H1 (cell line): ENCODE results near the gene CDON. TPM values are rescaled to one million over a fixed set of nuclear protein-coding genes. Genes with fewer than 3 reads are reported as not detected.

Source experiments
- CTCF ChIA-PET: fragments of 300-600 bp; sonication (Branson Sonifier 250); formaldehyde crosslinking; loops from one replicate; lab custom pipeline; 2021; ENCODE audit not compliant: partially characterized antibody; lab: Charles Lee
- POLR2A ChIA-PET: fragments of 300-600 bp; sonication (Branson Sonifier 250); formaldehyde crosslinking; loops from one replicate; lab custom pipeline; 2021; ENCODE audit warnings: inconsistent platforms; ENCODE audit not compliant: partially characterized antibody; lab: Charles Lee
- DNase-seq, 2 experiments: peaks; one replicate each; pipeline versions ENCODE4 v3.0.0 to v3.0.0-alpha.2; 2010 to 2022; ENCODE audit warnings: low spot score in 2 of 2, low read depth in 1 of 2, mixed read lengths in 1 of 2
- FAIRE-seq: peaks from 2 replicates; lab custom pipeline; 2011; peaks lifted over from hg19 to GRCh38; lab: Jason Lieb, UNC
- H2AFZ ChIP-seq: 2 replicates; pipeline ENCODE4 v1.8.1; 2012; ENCODE audit warnings: low read length, inconsistent platforms
- H2AK5ac ChIP-seq: 2 replicates; pipeline ENCODE4 v1.6.1; 2013; ENCODE audit warnings: low read depth, low read length
- H2BK120ac ChIP-seq: replicated peaks from 2 replicates; pipeline ENCODE3; 2013; ENCODE audit warnings: low read depth, low read length, inconsistent platforms
- H2BK12ac ChIP-seq: 2 replicates; pipeline ENCODE4 v1.6.1; 2013; ENCODE audit warnings: low read depth, low read length
- H2BK15ac ChIP-seq: 2 replicates; pipeline ENCODE4 v1.6.1; 2013; ENCODE audit warnings: low read length
- H2BK20ac ChIP-seq: 2 replicates; pipeline ENCODE4 v1.6.1; 2013; ENCODE audit warnings: low read length
- H2BK5ac ChIP-seq: 2 replicates; pipeline ENCODE4 v1.6.1; 2013; ENCODE audit warnings: low read depth, low read length
- H3K14ac ChIP-seq: 2 replicates; pipeline ENCODE4 v1.6.1; 2013; ENCODE audit warnings: inconsistent platforms; ENCODE audit not compliant: insufficient read length
- H3K18ac ChIP-seq: 2 replicates; pipeline ENCODE4 v1.6.1; 2013; ENCODE audit warnings: low read length; ENCODE audit errors: extremely low read depth
- H3K23ac ChIP-seq: 2 replicates; pipeline ENCODE4 v1.6.1; 2013; ENCODE audit warnings: inconsistent platforms; ENCODE audit not compliant: insufficient read length
- H3K23me2 ChIP-seq: 2 replicates; pipeline ENCODE4 v1.6.1; 2013; ENCODE audit warnings: low read depth, low read length
- H3K27ac ChIP-seq: 2 replicates; pipeline ENCODE4 v1.6.1; 2011; ENCODE audit warnings: low read depth, low read length, inconsistent platforms
- H3K27me3 ChIP-seq, 4 experiments: replicated peaks in 1 of 4; 1 replicate in 1 of 4; 2 replicates in 3 of 4; pipeline versions ENCODE4 v1.6.1 to v1.8.1; 2011 to 2013; ENCODE audit warnings: low read length in 3 of 4, mild to moderate bottlenecking in 3 of 4, inconsistent platforms in 2 of 4, mixed read lengths in 2 of 4, moderate library complexity in 1 of 4; ENCODE audit not compliant: control insufficient read depth in 3 of 4, insufficient read depth in 3 of 4; ENCODE audit errors: extremely low read depth in 1 of 4
- H3K36me3 ChIP-seq, 4 experiments: 2 replicates each; pipeline versions ENCODE4 v1.6.1 to v1.8.1; 2011 to 2013; ENCODE audit warnings: mild to moderate bottlenecking in 4 of 4, low read length in 3 of 4, moderate library complexity in 2 of 4, control low read depth in 1 of 4, inconsistent platforms in 1 of 4; ENCODE audit not compliant: insufficient read depth in 4 of 4, control insufficient read depth in 2 of 4
- H3K4ac ChIP-seq: replicated peaks from 2 replicates; pipeline ENCODE3; 2013; ENCODE audit warnings: low read length, low read depth, mixed read lengths, inconsistent platforms; ENCODE audit not compliant: insufficient read length
- H3K4me1 ChIP-seq, 4 experiments: replicated peaks in 1 of 4; 1 replicate in 1 of 4; 2 replicates in 3 of 4; pipeline versions ENCODE4 v1.6.1 to v1.8.1; 2011 to 2013; ENCODE audit warnings: low read length in 3 of 4, inconsistent platforms in 2 of 4, mixed read lengths in 1 of 4; ENCODE audit not compliant: insufficient read depth in 4 of 4, control insufficient read depth in 3 of 4
- H3K4me2 ChIP-seq, 2 experiments: 2 replicates each; pipeline versions ENCODE4 v1.6.1 to v1.8.1; 2011 to 2013; ENCODE audit warnings: low read depth in 2 of 2, low read length in 2 of 2, control low read depth in 1 of 2, inconsistent platforms in 1 of 2, mild to moderate bottlenecking in 1 of 2; ENCODE audit not compliant: insufficient read depth in 1 of 2
- H3K4me3 ChIP-seq, 4 experiments: fragments of 200-600, 300-600 bp in 1 of 4; sonication (generic), shearing (Covaris generic), sonication (Bioruptor Twin) in 1 of 4; 2 replicates each; pipeline versions ENCODE4 v1.5.1 to v1.8.1; 2011 to 2016; ENCODE audit warnings: low read length in 4 of 4, low read depth in 3 of 4, control low read depth in 2 of 4, inconsistent platforms in 2 of 4, mild to moderate bottlenecking in 2 of 4, mixed read lengths in 1 of 4, moderate library complexity in 1 of 4; ENCODE audit not compliant: insufficient read depth in 2 of 4; ENCODE audit errors: extremely low read depth in 1 of 4
- H3K56ac ChIP-seq: replicated peaks from 2 replicates; pipeline ENCODE3; 2013; ENCODE audit warnings: low read depth, mild to moderate bottlenecking, mixed read lengths, low read length, inconsistent platforms; ENCODE audit not compliant: insufficient read length
- H3K79me1 ChIP-seq: 2 replicates; pipeline ENCODE4 v1.6.1; 2013; ENCODE audit warnings: low read depth, low read length, control low read depth
- H3K79me2 ChIP-seq, 2 experiments: 2 replicates each; pipeline versions ENCODE4 v1.6.1 to v1.8.1; 2012 to 2013; ENCODE audit warnings: low read length in 2 of 2, mild to moderate bottlenecking in 2 of 2, inconsistent platforms in 1 of 2; ENCODE audit not compliant: insufficient read depth in 2 of 2, control insufficient read depth in 1 of 2
- H3K9ac ChIP-seq, 4 experiments: replicated peaks in 1 of 4; 1 replicate in 1 of 4; 2 replicates in 3 of 4; pipeline versions ENCODE4 v1.6.1 to v1.8.1; 2011 to 2013; ENCODE audit warnings: low read depth in 3 of 4, low read length in 3 of 4, control low read depth in 2 of 4, mild to moderate bottlenecking in 2 of 4, moderate library complexity in 2 of 4, inconsistent platforms in 1 of 4; ENCODE audit errors: extremely low read depth in 1 of 4
- H3K9me3 ChIP-seq, 2 experiments: 2 replicates each; pipeline versions ENCODE4 v1.6.1 to v1.8.1; 2012 to 2013; ENCODE audit warnings: mild to moderate bottlenecking in 2 of 2, moderate library complexity in 2 of 2, control low read depth in 1 of 2, inconsistent platforms in 1 of 2, low read depth in 1 of 2, low read length in 1 of 2, mixed read lengths in 1 of 2; ENCODE audit not compliant: insufficient read depth in 2 of 2
- H4K20me1 ChIP-seq, 2 experiments: replicated peaks in 1 of 2; 2 replicates each; pipeline versions ENCODE3 to v1.8.1; 2011 to 2013; ENCODE audit warnings: inconsistent platforms in 2 of 2, low read length in 2 of 2, mild to moderate bottlenecking in 1 of 2; ENCODE audit not compliant: insufficient read depth in 2 of 2, control insufficient read depth in 1 of 2
- H4K5ac ChIP-seq: 2 replicates; pipeline ENCODE4 v1.6.1; 2013; ENCODE audit warnings: low read length, low read depth, mixed read lengths, inconsistent platforms; ENCODE audit not compliant: insufficient read length
- H4K8ac ChIP-seq: 2 replicates; pipeline ENCODE4 v1.8.0; 2013; ENCODE audit warnings: mild to moderate bottlenecking, moderate library complexity, low read length, inconsistent platforms; ENCODE audit not compliant: insufficient read depth; ENCODE audit errors: extremely low read depth
- H4K91ac ChIP-seq: replicated peaks from 2 replicates; pipeline ENCODE3; 2013; ENCODE audit warnings: low read length, mixed read lengths, inconsistent platforms; ENCODE audit not compliant: insufficient read length
- CBX8 ChIP-seq: fragments of 300-800, 300-1000 bp; sonication (generic); IDR thresholded peaks from 2 replicates; pipeline ENCODE4 v1.7.1; 2016; ENCODE audit warnings: low read depth, low read length, borderline replicate concordance
- CHD1 ChIP-seq: IDR thresholded peaks from 2 replicates; pipeline ENCODE4 v1.6.1; 2012; ENCODE audit warnings: low read depth, low read length, improper control_type of control experiment
- JUN ChIP-seq: IDR thresholded peaks from 2 replicates; pipeline ENCODE4 v1.6.1; 2011; ENCODE audit warnings: low read depth, mild to moderate bottlenecking, improper control_type of control experiment, low read length
- JUND ChIP-seq: IDR thresholded peaks from 2 replicates; pipeline ENCODE4 v1.6.1; 2011; ENCODE audit warnings: mild to moderate bottlenecking, improper control_type of control experiment, low read length
- KDM5A ChIP-seq: fragments of 200-600 bp; IDR thresholded peaks from 2 replicates; pipeline ENCODE4 v1.7.1; 2012; ENCODE audit warnings: mild to moderate bottlenecking, low read length, inconsistent platforms, mixed read lengths
- SP4 ChIP-seq: IDR thresholded peaks from 2 replicates; pipeline ENCODE4 v1.6.1; 2012; ENCODE audit warnings: low read length, inconsistent platforms
- TEAD4 ChIP-seq: IDR thresholded peaks from 2 replicates; pipeline ENCODE4 v1.6.1; 2012; ENCODE audit warnings: low read depth, low read length, inconsistent platforms, mixed read lengths
- USF2 ChIP-seq: IDR thresholded peaks from 2 replicates; pipeline ENCODE4 v1.6.1; 2011; ENCODE audit warnings: low read length, improper control_type of control experiment
- YY1 ChIP-seq: IDR thresholded peaks from 2 replicates; pipeline ENCODE4 v1.6.1; 2011; ENCODE audit warnings: low read depth, mild to moderate bottlenecking, low read length
- WGBS, 2 experiments: shearing (Covaris generic) in 1 of 2; methylation state at CpG; one replicate each; pipeline versions ENCODE4 v1.1.6 to v1.1.7; 2013 to 2015; ENCODE audit warnings: low lambda C conversion rate in 2 of 2, mixed read lengths in 2 of 2, inconsistent platforms in 1 of 2, low coverage in 1 of 2, missing lambda C conversion rate in 1 of 2; ENCODE audit not compliant: insufficient replicate concordance in 2 of 2, insufficient coverage in 1 of 2, insufficient read length in 1 of 2; ENCODE audit errors: extremely low coverage in 1 of 2, missing lambda C conversion rate in 1 of 2; 5-methylcytosine and 5-hydroxymethylcytosine counted together
- polyA plus RNA-seq, 7 experiments: library from polyadenylated mRNA; depleted of rRNA in 3 of 7; stranded (reverse) in 5 of 7; unstranded in 2 of 7; fragments of >200 nt in 5 of 7; fragments of 200-250 nt in 2 of 7; gene quantifications; 1 replicate in 5 of 7; 2 replicates in 1 of 7; 4 replicates in 1 of 7; pipeline versions ENCODE4 v1.2.1 to v1.2.3, GENCODE V29; 2011 to 2013; ENCODE audit warnings: missing spikeins in 2 of 7, mixed read lengths in 2 of 7
- total RNA-seq: library from RNA; stranded (reverse); fragmentation: NEBNext Ultra II Directional; extraction: Animal tissue kit (Norgen Biotek cat#: 25700); gene quantifications from 2 replicates; pipeline ENCODE4 v1.2.1, GENCODE V29; 2021

Gene CDON
- total and polyA plus RNA-seq, 2 of the 8 experiments (the other 6 are each of a cell fraction or from before 2014, with no cell fraction given), result 11.0 to 32.5 TPM

GRCh38 chr11:126083829-126084607 lies 21.4 kb upstream of the CDON start:
- Histone ChIP-seq H3K36me3 (no peaks in the 10 kb centered on the region), H2BK20ac (peak overlapping the region; percentile 90; the same call in 1 of the 2 replicates), H2BK15ac (peak overlapping the region; percentile 93; the same call in 1 of the 2 replicates), H3K79me1 (no peaks in the 10 kb centered on the region), H3K9ac (no peak overlapping the region), H3K4me2 (peak overlapping the region in 1 of 2 experiments; percentile 9; a peak in 2 of 4 replicates), H4K5ac (no peak overlapping the region), H3K79me2 (no peaks in the 10 kb centered on the region), H3K18ac (peak overlapping the region; percentile 62; the same call in 1 of the 2 replicates), H2BK12ac (peak overlapping the region; percentile 64; the same call in 1 of the 2 replicates), H2AFZ (0 out of 2 replicates have a peak overlapping the region, but pooled peaks have one; percentile 16), H3K23me2 (no peaks in the 10 kb centered on the region), H2BK120ac (peak overlapping the region; percentile 24), H3K4me3 (no peak overlapping the region), H4K91ac (peak overlapping the region; percentile 46), H4K8ac (no peak overlapping the region), H3K9me3 (no peaks in the 10 kb centered on the region), H3K27ac (no peak overlapping the region), H4K20me1 (no peaks in the 10 kb centered on the region), H3K23ac (no peak overlapping the region), H3K27me3 (no peaks in the 10 kb centered on the region; a peak in 1 of 7 replicates), H3K4me1 (peaks cover 24 to 43% (median 34%) of the 10 kb centered on the region in 4 experiments), H3K56ac (no peak overlapping the region), H2AK5ac (no peak overlapping the region; the same call in 1 of the 2 replicates), H2BK5ac (no peak overlapping the region), H3K14ac (no peak overlapping the region), H3K4ac (peak overlapping the region; percentile 49)
- 75% methylated on average over 12 of the region's 12 CpGs; no CpG with 5 or more reads in 1 of the 2 experiments for WGBS, 2 experiments
- FAIRE-seq (no peak), DNase-seq (no peak)
- POLR2A ChIA-PET, result interaction anchor here (0.8 to 1.3 kb wide), 5 partner anchors 21 to 127 kb away, joined by 3 to 4 read pairs (median 4); partner anchors contain the start of genes FAM118B and RPUSD4
- CTCF ChIA-PET, result interaction anchor here (0.6 to 3.6 kb wide), 19 partner anchors 10 to 230 kb away, joined by 3 to 19 read pairs (median 4); partner anchors contain the start of gene CDON
- TF ChIP-seq JUND, result no peak
- no peak for TF ChIP-seq CHD1
- TF ChIP-seq KDM5A, result no peak
- TF ChIP-seq SP4, result no peak
- TF ChIP-seq CBX8, result no peak
- TF ChIP-seq USF2, result no peak
- TF ChIP-seq YY1, result no peak
- TF ChIP-seq TEAD4, result no peak
- no peak for TF ChIP-seq JUN
